IMR-90 (cell line): Measurements from ENCODE around the gene UCP2.

Experiments used
- BHLHE40 ChIP-seq: fragments of 150-350 bp; IDR thresholded peaks from 2 replicates; pipeline ENCODE4 v1.6.1; 2016; ENCODE audit warnings: mild to moderate bottlenecking, low read depth, low read length
- CEBPB ChIP-seq: IDR thresholded peaks from 2 replicates; pipeline ENCODE4 v1.6.1; 2012; ENCODE audit warnings: low read depth, low read length, improper control_type of control experiment
- CHD1 ChIP-seq: IDR thresholded peaks from 2 replicates; pipeline ENCODE4 v1.6.1; 2012; ENCODE audit warnings: low read depth, low read length, improper control_type of control experiment
- CTCF ChIP-seq: conservative IDR thresholded peaks from 2 replicates; pipeline ENCODE4 v1.5.1; 2012; ENCODE audit warnings: mild to moderate bottlenecking, low read depth, low read length, improper control_type of control experiment
- FOS ChIP-seq: fragments of 150-350 bp; IDR thresholded peaks from 2 replicates; pipeline ENCODE4 v1.6.1; 2016; ENCODE audit warnings: low read depth, low read length
- MAFK ChIP-seq: IDR thresholded peaks from 2 replicates; pipeline ENCODE4 v1.6.1; 2012; ENCODE audit warnings: low read depth, low read length, improper control_type of control experiment
- MXI1 ChIP-seq: IDR thresholded peaks from 2 replicates; pipeline ENCODE4 v1.6.1; 2012; ENCODE audit warnings: low read depth, mild to moderate bottlenecking, low read length, moderate library complexity, borderline replicate concordance
- POLR2A ChIP-seq: IDR thresholded peaks from 2 replicates; pipeline ENCODE4 v1.6.1; 2012; ENCODE audit warnings: mild to moderate bottlenecking, low read depth, low read length
- RAD21 ChIP-seq: IDR thresholded peaks from 2 replicates; pipeline ENCODE4 v1.6.1; 2012; ENCODE audit warnings: low read length, improper control_type of control experiment
- RFX5 ChIP-seq: IDR thresholded peaks from 2 replicates; pipeline ENCODE4 v1.8.0; 2012; ENCODE audit warnings: low read depth, mild to moderate bottlenecking, low read length, moderate library complexity
- SMC3 ChIP-seq: fragments of 150-350 bp; IDR thresholded peaks from 2 replicates; pipeline ENCODE4 v1.6.1; 2016; ENCODE audit warnings: low read depth, mild to moderate bottlenecking, antibody characterized with exemption, low read length, moderate library complexity
- USF2 ChIP-seq: fragments of 150-350 bp; IDR thresholded peaks from 2 replicates; pipeline ENCODE4 v1.6.1; 2017; ENCODE audit warnings: mild to moderate bottlenecking, antibody characterized with exemption, low read length, low read depth

GRCh38 chr11:73958521-73959141 is 24.0 kb downstream of the UCP2 start:
- TF ChIP-seq POLR2A (no peak), SMC3 (no peak), CTCF (no peak), MAFK (no peak), RFX5 (no peak), BHLHE40 (no peak), RAD21 (no peak), USF2 (no peak), CEBPB (no peak), MXI1 (no peak), CHD1 (no peak), FOS (no peak)
